ENCODE measurements around the gene CNGA4.
"Not testable (repeated sequence)": the region's sequence is repeated elsewhere in the genome, so short reads cannot be mapped to it uniquely, and the experiment has no call there.

CNGA4 gene

DNA sequence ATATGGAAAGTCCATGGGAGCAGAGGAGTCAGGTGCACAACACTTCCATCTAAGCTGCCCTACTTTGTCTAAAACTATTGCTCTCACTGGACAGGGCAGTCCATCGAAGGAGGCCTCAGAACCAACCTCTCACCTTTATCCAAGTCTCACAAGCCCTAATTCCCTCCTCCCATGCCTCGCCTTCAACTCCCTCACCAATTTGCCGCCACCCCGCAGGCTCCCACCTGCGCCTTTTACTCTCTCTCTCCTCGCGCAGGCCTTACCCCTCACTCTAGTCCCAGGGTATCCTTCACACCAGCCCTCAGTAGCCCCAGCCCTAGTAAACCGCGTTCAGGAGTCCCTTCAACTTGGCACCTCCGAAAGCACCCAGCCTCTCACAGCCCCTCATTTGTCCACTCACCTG lies 4.9 kb upstream of the CNGA4 start:
- in situ Hi-C loops (cut with MboI; ENCODE audit: low sequenced_read_pairs) = no loop called here
- Histone ChIP-seq H3K27me3 (ENCODE audit: low read depth) (no peaks in the 10 kb centered on the region), H3K9me3 (no peaks in the 10 kb centered on the region), H3K36me3 (replicated peaks) (no peaks in the 10 kb centered on the region), H3K4me3 (peak overlapping the region; percentile 85), H3K4me1 (peaks cover 8% of the 10 kb centered on the region)
- DNase-seq (ENCODE audit: low spot score in 2 of 2) = no peak

- H3K9me3 ChIP-seq = no peaks in the 10 kb centered on the region
- H3K4me1 ChIP-seq = peaks cover 8% of the 10 kb centered on the region
- peak; percentile 98 to 100 for DNase-seq (ENCODE audit: low spot score in 2 of 2)
- no peaks in the 10 kb centered on the region for H3K36me3 ChIP-seq (replicated peaks)
- peak within 1 kb of the TSS; percentile 85 for H3K4me3 ChIP-seq
- no peaks in the 10 kb centered on the region for H3K27me3 ChIP-seq (ENCODE audit: low read depth)
- in situ Hi-C loops (cut with MboI; ENCODE audit: low sequenced_read_pairs) = no loop called here
Measured at GRCh38 chr11:6234387-6235107, 4.3 kb upstream of the CNGA4 start, which contains the start of gene FHIP1B. FHIP1B (minus strand) TSS chr11:6234636; CDS start chr11:6224516, 10,120 bp downstream.

- no peaks in the 10 kb centered on the region for H3K27me3 ChIP-seq (ENCODE audit: low read depth)
- in situ Hi-C loops (cut with MboI; ENCODE audit: low sequenced_read_pairs) = no loop called here
- no peaks in the 10 kb centered on the region for H3K9me3 ChIP-seq
- no peaks in the 10 kb centered on the region for H3K36me3 ChIP-seq (replicated peaks)
- DNase-seq (ENCODE audit: low spot score in 2 of 2) = no peak
- H3K4me1 ChIP-seq = peaks cover 8% of the 10 kb centered on the region
- H3K4me3 ChIP-seq = no peak overlapping the region
Measured at GRCh38 chr11:6237266-6237665, 1.6 kb upstream of the CNGA4 start.

DNA sequence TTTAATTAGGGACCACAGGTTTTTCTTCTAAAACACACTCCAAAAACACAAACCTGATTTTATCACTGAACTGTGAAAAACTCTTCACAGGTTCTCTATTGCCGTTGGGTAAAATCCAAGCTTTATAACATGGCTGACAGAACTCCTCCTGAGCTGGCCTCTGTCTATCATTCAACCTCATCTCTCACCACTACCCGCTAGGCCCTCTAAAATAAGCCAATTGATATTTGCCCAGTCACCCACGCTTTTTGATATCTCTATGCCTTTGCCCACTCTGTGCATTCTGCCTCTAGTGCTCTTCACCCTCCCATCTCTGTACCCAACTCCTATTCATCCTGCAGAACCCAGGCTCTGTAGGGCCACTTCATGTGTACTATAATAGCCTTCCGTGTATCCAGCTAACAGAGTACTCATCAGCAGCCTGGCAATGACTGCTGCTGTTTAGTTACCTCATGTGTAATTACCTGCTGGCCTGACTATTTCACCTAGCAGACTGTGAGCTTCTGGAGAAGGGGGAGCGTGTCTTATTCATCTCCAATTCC lies 1.1 kb upstream of the CNGA4 start:
- Histone ChIP-seq H3K4me1 (peaks cover 8% of the 10 kb centered on the region), H3K36me3 (replicated peaks) (no peaks in the 10 kb centered on the region), H3K4me3 (no peak overlapping the region), H3K27me3 (ENCODE audit: low read depth) (no peaks in the 10 kb centered on the region), H3K9me3 (no peaks in the 10 kb centered on the region)
- no peak for DNase-seq (ENCODE audit: low spot score in 2 of 2)
- in situ Hi-C loops (cut with MboI; ENCODE audit: low sequenced_read_pairs) = no loop called here

DNA sequence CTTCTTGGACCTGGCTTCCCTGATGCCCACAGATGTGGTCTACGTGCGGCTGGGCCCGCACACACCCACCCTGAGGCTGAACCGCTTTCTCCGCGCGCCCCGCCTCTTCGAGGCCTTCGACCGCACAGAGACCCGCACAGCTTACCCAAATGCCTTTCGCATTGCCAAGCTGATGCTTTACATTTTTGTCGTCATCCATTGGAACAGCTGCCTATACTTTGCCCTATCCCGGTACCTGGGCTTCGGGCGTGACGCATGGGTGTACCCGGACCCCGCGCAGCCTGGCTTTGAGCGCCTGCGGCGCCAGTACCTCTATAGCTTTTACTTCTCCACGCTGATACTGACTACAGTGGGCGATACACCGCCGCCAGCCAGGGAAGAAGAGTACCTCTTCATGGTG lies 1.2 kb downstream of the CNGA4 start:
- Histone ChIP-seq H3K4me1 (peaks cover 3% of the 10 kb centered on the region; the same call in 1 of the 2 replicates), H3K9me3 (no peaks in the 10 kb centered on the region), H3K4me3 (no peak overlapping the region), H3K36me3 (replicated peaks) (no peaks in the 10 kb centered on the region), H3K27me3 (ENCODE audit: low read depth) (no peaks in the 10 kb centered on the region; the same call in 1 of the 2 replicates)
- in situ Hi-C loops (cut with MboI; ENCODE audit: low sequenced_read_pairs) = no loop called here
- no peak for DNase-seq (ENCODE audit: low spot score in 2 of 2)

DNA sequence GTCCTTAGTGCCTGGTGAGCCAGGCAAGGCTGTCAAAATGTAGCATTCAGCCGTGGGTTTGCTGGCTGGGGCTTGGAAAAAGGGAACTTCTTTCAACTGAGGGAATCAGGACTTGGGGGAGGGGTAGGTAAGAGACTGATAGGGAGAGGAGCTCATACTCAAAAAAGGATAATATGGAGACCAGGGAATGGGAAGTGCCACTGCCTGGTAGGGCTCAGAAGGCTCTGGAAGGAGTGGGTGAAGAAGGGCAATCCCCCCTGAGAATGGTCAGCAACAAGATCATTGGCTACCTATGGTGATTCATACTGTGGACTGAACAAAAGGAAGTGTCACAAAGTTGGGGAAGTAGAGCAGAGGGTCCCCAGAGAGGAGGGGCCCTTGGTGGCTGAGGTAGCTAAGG lies 1.9 kb downstream of the CNGA4 start:
- in situ Hi-C loops (cut with MboI; ENCODE audit: low sequenced_read_pairs) = no loop called here
- no peaks in the 10 kb centered on the region; the same call in 1 of the 2 replicates for H3K27me3 ChIP-seq (ENCODE audit: low read depth)
- no peak for DNase-seq (ENCODE audit: low spot score in 2 of 2)
- no peaks in the 10 kb centered on the region for H3K4me1 ChIP-seq
- no peak overlapping the region for H3K4me3 ChIP-seq
- no peaks in the 10 kb centered on the region for H3K36me3 ChIP-seq (replicated peaks)
- no peaks in the 10 kb centered on the region for H3K9me3 ChIP-seq

DNA sequence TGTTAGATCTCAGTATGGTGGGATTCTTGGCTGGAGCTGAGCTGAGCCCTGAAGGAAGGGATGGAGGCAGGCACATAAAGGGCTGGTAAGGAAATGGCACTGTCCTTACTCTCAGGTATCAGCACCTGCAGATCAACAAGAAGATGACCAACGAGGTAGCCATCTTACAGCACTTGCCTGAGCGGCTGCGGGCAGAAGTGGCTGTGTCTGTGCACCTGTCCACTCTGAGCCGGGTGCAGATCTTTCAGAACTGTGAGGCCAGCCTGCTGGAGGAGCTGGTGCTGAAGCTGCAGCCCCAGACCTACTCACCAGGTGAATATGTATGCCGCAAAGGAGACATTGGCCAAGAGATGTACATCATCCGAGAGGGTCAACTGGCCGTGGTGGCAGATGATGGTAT lies 2.4 kb downstream of the CNGA4 start:
- no peak for DNase-seq (ENCODE audit: low spot score in 2 of 2)
- Histone ChIP-seq H3K36me3 (replicated peaks) (no peaks in the 10 kb centered on the region), H3K27me3 (ENCODE audit: low read depth) (no peaks in the 10 kb centered on the region; the same call in 1 of the 2 replicates), H3K9me3 (no peaks in the 10 kb centered on the region), H3K4me3 (no peak overlapping the region), H3K4me1 (no peaks in the 10 kb centered on the region)
- in situ Hi-C loops (cut with MboI; ENCODE audit: low sequenced_read_pairs) = no loop called here

- no peaks in the 10 kb centered on the region; the same call in 1 of the 2 replicates for H3K27me3 ChIP-seq (ENCODE audit: low read depth)
- no peaks in the 10 kb centered on the region for H3K36me3 ChIP-seq (replicated peaks)
- H3K4me3 ChIP-seq = no peak overlapping the region
- H3K9me3 ChIP-seq = no peaks in the 10 kb centered on the region
- in situ Hi-C loops (cut with MboI; ENCODE audit: low sequenced_read_pairs) = no loop called here
- DNase-seq (ENCODE audit: low spot score in 2 of 2) = no peak
- H3K4me1 ChIP-seq = no peaks in the 10 kb centered on the region
Measured at GRCh38 chr11:6245536-6245935, 6.6 kb downstream of the CNGA4 start.

- no peaks in the 10 kb centered on the region for H3K9me3 ChIP-seq
- no peak for DNase-seq (ENCODE audit: low spot score in 2 of 2)
- H3K4me1 ChIP-seq = no peaks in the 10 kb centered on the region
- no peak overlapping the region for H3K4me3 ChIP-seq
- H3K27me3 ChIP-seq (ENCODE audit: low read depth) = no peaks in the 10 kb centered on the region; the same call in 1 of the 2 replicates
- H3K36me3 ChIP-seq (replicated peaks) = no peaks in the 10 kb centered on the region
- in situ Hi-C loops (cut with MboI; ENCODE audit: low sequenced_read_pairs) = no loop called here
Measured at GRCh38 chr11:6248248-6248647, 9.4 kb downstream of the CNGA4 start.

DNA sequence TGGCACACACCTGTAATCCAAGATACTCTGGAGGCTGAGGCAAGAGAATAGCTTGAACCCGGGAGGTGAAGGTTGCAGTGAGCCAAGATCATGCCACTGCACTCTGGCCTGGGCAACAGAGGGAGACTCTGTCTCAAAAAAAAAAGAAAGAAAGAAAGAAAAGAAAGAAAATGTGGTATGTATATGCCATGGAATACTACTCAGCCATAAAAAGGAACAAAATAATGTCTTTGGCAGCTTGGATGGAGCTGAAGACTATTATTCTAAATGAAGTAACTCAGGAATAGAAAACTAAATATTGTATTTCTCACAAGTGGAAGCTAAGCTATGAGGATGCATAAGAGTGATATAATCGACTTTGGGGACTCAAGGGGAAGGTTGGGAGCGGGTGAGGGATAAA lies 10.0 kb downstream of the CNGA4 start:
- in situ Hi-C loops (cut with MboI; ENCODE audit: low sequenced_read_pairs) = not testable (repeated sequence)

GRCh38 chr11:6249770-6250555 lies 11.1 kb downstream of the CNGA4 start:
- Histone ChIP-seq H3K4me3 (no peak overlapping the region), H3K9me3 (no peaks in the 10 kb centered on the region), H3K4me1 (no peaks in the 10 kb centered on the region), H3K36me3 (replicated peaks) (no peaks in the 10 kb centered on the region), H3K27me3 (ENCODE audit: low read depth) (no peaks in the 10 kb centered on the region)
- in situ Hi-C loops (cut with MboI; ENCODE audit: low sequenced_read_pairs) = no loop called here
- DNase-seq (ENCODE audit: low spot score in 2 of 2) = no peak

More for the DNA sequence above, 10.0 kb downstream of the CNGA4 start:
- not testable (repeated sequence) for H3K9me3 ChIP-seq; H3K4me3 ChIP-seq; DNase-seq (ENCODE audit: low spot score in 2 of 2); H3K4me1 ChIP-seq; H3K27me3 ChIP-seq (ENCODE audit: low read depth); H3K36me3 ChIP-seq (replicated peaks)

GRCh38 chr11:6251120-6251733 lies 12.3 kb downstream of the CNGA4 start:
- Histone ChIP-seq H3K4me3 (no peak overlapping the region), H3K36me3 (replicated peaks) (no peaks in the 10 kb centered on the region), H3K27me3 (ENCODE audit: low read depth) (peaks cover 6% of the 10 kb centered on the region), H3K4me1 (no peaks in the 10 kb centered on the region), H3K9me3 (no peaks in the 10 kb centered on the region)
- in situ Hi-C loops (cut with MboI; ENCODE audit: low sequenced_read_pairs) = no loop called here
- DNase-seq (ENCODE audit: low spot score in 2 of 2) = peak; percentile 77 to 87

GRCh38 chr11:6251990-6252473 lies 13.1 kb downstream of the CNGA4 start:
- Histone ChIP-seq H3K4me3 (no peak overlapping the region), H3K27me3 (ENCODE audit: low read depth) (peaks cover 11% of the 10 kb centered on the region), H3K4me1 (no peaks in the 10 kb centered on the region), H3K9me3 (no peaks in the 10 kb centered on the region), H3K36me3 (replicated peaks) (no peaks in the 10 kb centered on the region)
- no peak for DNase-seq (ENCODE audit: low spot score in 2 of 2)
- in situ Hi-C loops (cut with MboI; ENCODE audit: low sequenced_read_pairs) = no loop called here

Data from HAP-1 (cell line).